ENCODE results near the gene MAD1L1.

GRCh38 chr7:1988533-1988930, 244.2 kb downstream of the MAD1L1 start:
- TF ChIP-seq CTCF (conservative IDR thresholded peaks at IDR 0.05 in 1 of 2, IDR thresholded peaks at IDR 0.05 in 1 of 2; ENCODE audit: low read depth in 1 of 2, low read length in 2 of 2): no peak
- TF ChIP-seq EZH2 (IDR thresholded peaks at IDR 0.05; ENCODE audit: low read length, missing control alignments): no peak

All from fibroblast of lung (primary cell).